Measurements from ENCODE around the gene TUBB2B.
"Not testable (repeated sequence)": the region's sequence is repeated elsewhere in the genome, so short reads cannot be mapped to it uniquely, and the experiment has no call there.

- not testable (repeated sequence) for TF ChIP-seq CTCF, POLR2A, POLR2AphosphoS5, EP300 (IDR thresholded peaks at IDR 0.05)
These were observed 47.5 kb downstream of the TUBB2B start for GRCh38 chr6:3179945-3180344.

All from suprapubic skin (tissue), 4 donors.